B cell (primary cell): ENCODE measurements around the gene IL31RA. TPM values are rescaled to one million over a fixed set of nuclear protein-coding genes. Genes with fewer than 3 reads are reported as not detected.

ENCODE experiments used
- ATAC-seq: fragments of 200-7000 bp; cut with Tn5 transposase; one replicate; pipeline ENCODE4 v1.10.0; 2021; ENCODE audit warnings: low read depth, mild to moderate bottlenecking, moderate number of reproducible peaks, moderate library complexity
- CTCF ChIA-PET: fragments of 350-600 bp; sonication (Branson Sonifier 250); formaldehyde crosslinking; loops from one replicate; lab custom pipeline; 2021; ENCODE audit warnings: antibody characterized with exemption, inconsistent platforms; lab: Charles Lee
- POLR2A ChIA-PET: fragments of 350-600 bp; sonication (Branson Sonifier 250); formaldehyde crosslinking; loops from one replicate; lab custom pipeline; 2021; ENCODE audit warnings: antibody characterized with exemption; lab: Charles Lee
- DNase-seq: peaks from one replicate; pipeline ENCODE4 v3.0.0; 2013
- H2AFZ ChIP-seq: 2 replicates; pipeline ENCODE4 v1.6.1; 2012; ENCODE audit warnings: mild to moderate bottlenecking, low read depth, low read length; ENCODE audit not compliant: insufficient read depth, poor library complexity, severe bottlenecking
- H3K27ac ChIP-seq, 2 donors: 1 replicate in 1 of 2; 2 replicates in 1 of 2; pipeline ENCODE4 v1.5.1; 2012 to 2013; ENCODE audit warnings: low read length in 2 of 2, mild to moderate bottlenecking in 2 of 2, moderate library complexity in 1 of 2
- H3K27me3 ChIP-seq, 4 experiments: fragments of 200-600 bp in 1 of 4; sonication (generic) in 1 of 4; replicated peaks in 1 of 4; 1 replicate in 2 of 4; 2 replicates in 2 of 4; pipeline versions ENCODE4 v1.6.1 to v1.7.0; 2013 to 2016; ENCODE audit warnings: low read length in 3 of 4, mild to moderate bottlenecking in 2 of 4, mixed read lengths in 1 of 4, moderate library complexity in 1 of 4; ENCODE audit not compliant: insufficient read depth in 4 of 4, control insufficient read depth in 3 of 4; ENCODE audit errors: control extremely low read depth in 1 of 4
- H3K36me3 ChIP-seq, 2 experiments: replicated peaks in 1 of 2; 1 replicate in 1 of 2; 2 replicates in 1 of 2; pipeline versions ENCODE4 v1.6.1 to v1.7.1; 2013; ENCODE audit warnings: low read length in 1 of 2; ENCODE audit not compliant: insufficient read depth in 2 of 2, control insufficient read depth in 1 of 2; ENCODE audit errors: control extremely low read depth in 1 of 2, extremely low read depth in 1 of 2
- H3K4me1 ChIP-seq, 2 donors: fragments of 200-600 bp in 1 of 2; sonication (generic) in 1 of 2; 1 replicate in 1 of 2; 2 replicates in 1 of 2; pipeline versions ENCODE4 v1.5.1 to v1.6.1; 2013 to 2017; ENCODE audit warnings: low read length in 2 of 2; ENCODE audit not compliant: control insufficient read depth in 2 of 2, insufficient read depth in 2 of 2
- H3K4me2 ChIP-seq: replicated peaks from 2 replicates; pipeline ENCODE3; 2012; ENCODE audit warnings: mild to moderate bottlenecking, low read depth, low read length; ENCODE audit not compliant: poor library complexity, severe bottlenecking
- H3K4me3 ChIP-seq, 5 experiments: fragments of 200-600 bp in 1 of 5; sonication (generic) in 1 of 5; 1 replicate in 3 of 5; 2 replicates in 2 of 5; pipeline versions ENCODE4 v1.5.1 to v1.7.0; 2011 to 2016; ENCODE audit warnings: low read length in 4 of 5, mild to moderate bottlenecking in 4 of 5, low read depth in 2 of 5, control low read depth in 1 of 5, moderate library complexity in 1 of 5; ENCODE audit not compliant: insufficient read depth in 1 of 5; ENCODE audit errors: control extremely low read depth in 1 of 5, extremely low read depth in 1 of 5
- H3K79me2 ChIP-seq: fragments of 200-600 bp; sonication (generic); one replicate; pipeline ENCODE4 v1.6.0; 2016; ENCODE audit warnings: low read length; ENCODE audit not compliant: control insufficient read depth, insufficient read depth
- H3K9ac ChIP-seq: fragments of 200-600 bp; sonication (generic); 2 replicates; pipeline ENCODE4 v1.6.1; 2017; ENCODE audit warnings: mild to moderate bottlenecking, low read length, moderate library complexity
- H3K9me3 ChIP-seq, 3 donors: one replicate each; pipeline versions ENCODE4 v1.6.1 to v1.7.1; 2013; ENCODE audit warnings: low read length in 2 of 3; ENCODE audit not compliant: control insufficient read depth in 2 of 3, insufficient read depth in 1 of 3; ENCODE audit errors: control extremely low read depth in 1 of 3
- H4K20me1 ChIP-seq: 2 replicates; pipeline ENCODE4 v1.6.0; 2012; ENCODE audit warnings: mild to moderate bottlenecking, low read length; ENCODE audit not compliant: insufficient read depth, control insufficient read depth, poor library complexity, severe bottlenecking
- H3K27ac Mint-ChIP-seq: one replicate; pipeline ENCODE4 v1.8.0; 2021; ENCODE audit warnings: mixed read lengths
- H3K27me3 Mint-ChIP-seq: one replicate; pipeline ENCODE4 v1.8.0; 2021; ENCODE audit warnings: mixed read lengths
- H3K4me1 Mint-ChIP-seq: one replicate; pipeline ENCODE4 v1.8.0; 2021; ENCODE audit warnings: mixed read lengths
- H3K4me3 Mint-ChIP-seq: one replicate; pipeline ENCODE4 v1.8.0; 2021; ENCODE audit warnings: mixed read lengths
- H3K9me3 Mint-ChIP-seq: one replicate; pipeline ENCODE4 v1.8.0; 2022; ENCODE audit warnings: mixed read lengths; ENCODE audit not compliant: insufficient read depth
- CTCF ChIP-seq: fragments of 200-600 bp; IDR thresholded peaks from one replicate; pipeline ENCODE4 v1.8.0; 2022; ENCODE audit warnings: antibody characterized with exemption, mild to moderate bottlenecking
- EZH2 ChIP-seq: IDR thresholded peaks from 2 replicates; pipeline ENCODE4 v1.6.1; 2012; ENCODE audit warnings: borderline replicate concordance, low read depth, mild to moderate bottlenecking, moderate library complexity, low read length; ENCODE audit not compliant: insufficient read depth, poor library complexity, severe bottlenecking
- WGBS: methylation state at CpG from one replicate; pipeline ENCODE4 v1.1.5; 2013; ENCODE audit warnings: missing lambda C conversion rate; ENCODE audit not compliant: insufficient coverage; 5-methylcytosine and 5-hydroxymethylcytosine counted together
- intact Hi-C: fragments of 100-400 bp; cut with micrococcal nuclease; formaldehyde crosslinking; loops from one replicate; pipeline ENCODE4 v1.10.0; 2022
- polyA plus RNA-seq: library from polyadenylated mRNA; depleted of rRNA; stranded (reverse); fragments of >200 nt; gene quantifications from 2 replicates; pipeline ENCODE4 v1.2.3, GENCODE V29; 2012
- total RNA-seq, 2 donors: library from RNA; stranded (reverse); fragments of 120-200 nt in 1 of 2; gene quantifications; 1 replicate in 1 of 2; 2 replicates in 1 of 2; pipeline versions ENCODE4 v1.2.3 to v1.2.4, GENCODE V29; 2013 to 2022

The IL31RA gene
- total and polyA plus RNA-seq, 2 donors (not counting 1 experiment from before 2014, with no cell fraction given) = not detected

GRCh38 chr5:55907927-55908326 lies 56.8 kb downstream of the IL31RA start:
- Histone ChIP-seq H3K27me3 (peaks cover 0 to 3% (median 0%) of the 10 kb centered on the region in 4 experiments), H3K4me3 (no peak overlapping the region), H3K27ac (no peak overlapping the region), H3K4me1 (peaks cover 8 to 13% of the 10 kb centered on the region in 2 donors), H3K9ac (no peak overlapping the region), H4K20me1 (no peaks in the 10 kb centered on the region), H3K79me2 (no peaks in the 10 kb centered on the region), H2AFZ (no peak overlapping the region), H3K9me3 (no peaks in the 10 kb centered on the region), H3K36me3 (no peaks in the 10 kb centered on the region), H3K4me2 (no peak overlapping the region)
- H3K27ac Mint-ChIP-seq = no peak overlapping the region
- peaks cover 4% of the 10 kb centered on the region for H3K9me3 Mint-ChIP-seq
- ChIA-PET CTCF (no interaction called here), POLR2A (no interaction called here)
- intact Hi-C loops = no loop called here
- H3K27me3 Mint-ChIP-seq = peaks cover 16% of the 10 kb centered on the region
- ATAC-seq = no peak
- H3K4me1 Mint-ChIP-seq = peaks cover 10% of the 10 kb centered on the region
- no peak overlapping the region for H3K4me3 Mint-ChIP-seq
- DNase-seq = no peak
- WGBS = 100% methylated on average over 2 of the region's 7 CpGs
- TF ChIP-seq CTCF = no peak
- TF ChIP-seq EZH2 = no peak

GRCh38 chr5:55908804-55909203 lies 57.6 kb downstream of the IL31RA start:
- no peak for ATAC-seq

More at GRCh38 chr5:55908804-55909203, 57.6 kb downstream of the IL31RA start:
- no peak overlapping the region for H3K27ac Mint-ChIP-seq
- TF ChIP-seq CTCF (no peak), EZH2 (no peak)
- H3K27me3 Mint-ChIP-seq = peaks cover 16% of the 10 kb centered on the region
- ChIA-PET POLR2A (no interaction called here), CTCF (no interaction called here)
- H3K4me1 Mint-ChIP-seq = peaks cover 3% of the 10 kb centered on the region
- no peak overlapping the region for H3K4me3 Mint-ChIP-seq
- Histone ChIP-seq H3K9me3 (no peaks in the 10 kb centered on the region), H4K20me1 (no peaks in the 10 kb centered on the region), H3K4me1 (peaks cover under 1 to 4% of the 10 kb centered on the region in 2 donors), H3K4me3 (no peak overlapping the region), H3K9ac (no peak overlapping the region), H3K27ac (no peak overlapping the region), H3K36me3 (no peaks in the 10 kb centered on the region), H3K4me2 (no peak overlapping the region), H3K79me2 (no peaks in the 10 kb centered on the region), H2AFZ (no peak overlapping the region), H3K27me3 (peaks cover 0 to 3% (median 0%) of the 10 kb centered on the region in 4 experiments)
- H3K9me3 Mint-ChIP-seq = peaks cover 4% of the 10 kb centered on the region
- no CpG with 5 or more reads among the region's 1 CpG for WGBS
- intact Hi-C loops = no loop called here
- DNase-seq = no peak
